ENCODE measurements around the gene NME8. TPM values are rescaled to one million over a fixed set of nuclear protein-coding genes. Genes with fewer than 3 reads are reported as not detected.

NME8 gene
- total and polyA plus RNA-seq, 2 donors (not counting 1 experiment from before 2014, with no cell fraction given) = not detected

- Histone ChIP-seq H3K27ac (ENCODE audit: low read length in 2 of 2) (no peak overlapping the region), H3K36me3 (replicated peaks in 1 of 2; ENCODE audit: control extremely low read depth in 1 of 2, control insufficient read depth in 1 of 2, extremely low read depth in 1 of 2, insufficient read depth in 2 of 2, low read length in 1 of 2) (no peaks in the 10 kb centered on the region), H3K9me3 (ENCODE audit: control extremely low read depth in 1 of 3, control insufficient read depth in 2 of 3, insufficient read depth in 1 of 3, low read length in 2 of 3) (peaks cover 0 to 7% (median 3%) of the 10 kb centered on the region in 3 donors), H2AFZ (ENCODE audit: insufficient read depth, low read depth, low read length, poor library complexity, severe bottlenecking) (no peak overlapping the region), H3K4me1 (ENCODE audit: control insufficient read depth in 2 of 2, insufficient read depth in 2 of 2, low read length in 2 of 2) (peaks cover 6 to 8% of the 10 kb centered on the region in 2 donors), H3K27me3 (replicated peaks in 1 of 4; ENCODE audit: control extremely low read depth in 1 of 4, control insufficient read depth in 3 of 4, insufficient read depth in 4 of 4, low read length in 3 of 4) (peaks cover 0 to 24% (median 8%) of the 10 kb centered on the region in 4 experiments), H3K4me2 (replicated peaks; ENCODE audit: low read depth, low read length, poor library complexity, severe bottlenecking) (no peak overlapping the region), H3K79me2 (ENCODE audit: control insufficient read depth, insufficient read depth, low read length) (no peaks in the 10 kb centered on the region), H4K20me1 (ENCODE audit: control insufficient read depth, insufficient read depth, low read length, poor library complexity, severe bottlenecking) (no peaks in the 10 kb centered on the region), H3K4me3 (ENCODE audit: control extremely low read depth in 1 of 5, extremely low read depth in 1 of 5, insufficient read depth in 1 of 5, low read depth in 2 of 5, low read length in 4 of 5) (no peak overlapping the region), H3K9ac (ENCODE audit: low read length) (no peak overlapping the region)
- no peak for TF ChIP-seq CTCF (IDR thresholded peaks at IDR 0.05)
- TF ChIP-seq EZH2 (IDR thresholded peaks at IDR 0.05; ENCODE audit: borderline replicate concordance, insufficient read depth, low read depth, low read length, poor library complexity, severe bottlenecking) = no peak
- POLR2A ChIA-PET = no interaction called here
- CTCF ChIA-PET = interaction anchor here (1.2 kb wide), 1 partner anchor 290 kb away, joined by 3 read pairs; no protein-coding TSS in a partner anchor
- Mint-ChIP-seq H3K4me1 (peaks cover 7% of the 10 kb centered on the region), H3K27me3 (peaks cover 26% of the 10 kb centered on the region), H3K9me3 (ENCODE audit: insufficient read depth) (peaks cover 2% of the 10 kb centered on the region), H3K4me3 (no peak overlapping the region), H3K27ac (no peak overlapping the region)
- no CpG with 5 or more reads among the region's 1 CpG for WGBS (ENCODE audit: insufficient coverage)
- ATAC-seq (ENCODE audit: low read depth) (no peak), DNase-seq (no peak)
- intact Hi-C loops (cut with micrococcal nuclease) = no loop called here
Measured at GRCh38 chr7:37925620-37926019, 77.2 kb downstream of the NME8 start.

- H3K4me1 Mint-ChIP-seq = no peaks in the 10 kb centered on the region
- ChIA-PET CTCF (no interaction called here), POLR2A (no interaction called here)
- DNase-seq (no peak), ATAC-seq (ENCODE audit: low read depth) (no peak)
- Histone ChIP-seq H3K36me3 (replicated peaks in 1 of 2; ENCODE audit: control extremely low read depth in 1 of 2, control insufficient read depth in 1 of 2, extremely low read depth in 1 of 2, insufficient read depth in 2 of 2, low read length in 1 of 2) (no peaks in the 10 kb centered on the region), H4K20me1 (ENCODE audit: control insufficient read depth, insufficient read depth, low read length, poor library complexity, severe bottlenecking) (no peaks in the 10 kb centered on the region), H3K9ac (ENCODE audit: low read length) (no peak overlapping the region), H3K27me3 (replicated peaks in 1 of 4; ENCODE audit: control extremely low read depth in 1 of 4, control insufficient read depth in 3 of 4, insufficient read depth in 4 of 4, low read length in 3 of 4) (peaks cover 0 to 6% (median 2%) of the 10 kb centered on the region in 4 experiments), H3K27ac (ENCODE audit: low read length in 2 of 2) (no peak overlapping the region), H3K79me2 (ENCODE audit: control insufficient read depth, insufficient read depth, low read length) (no peaks in the 10 kb centered on the region), H3K9me3 (ENCODE audit: control extremely low read depth in 1 of 3, control insufficient read depth in 2 of 3, insufficient read depth in 1 of 3, low read length in 2 of 3) (peaks cover 0 to 7% (median 0%) of the 10 kb centered on the region in 3 donors), H3K4me2 (replicated peaks; ENCODE audit: low read depth, low read length, poor library complexity, severe bottlenecking) (no peak overlapping the region), H2AFZ (ENCODE audit: insufficient read depth, low read depth, low read length, poor library complexity, severe bottlenecking) (no peak overlapping the region), H3K4me3 (ENCODE audit: control extremely low read depth in 1 of 5, extremely low read depth in 1 of 5, insufficient read depth in 1 of 5, low read depth in 2 of 5, low read length in 4 of 5) (no peak overlapping the region), H3K4me1 (ENCODE audit: control insufficient read depth in 2 of 2, insufficient read depth in 2 of 2, low read length in 2 of 2) (no peaks in the 10 kb centered on the region)
- no peak for TF ChIP-seq EZH2 (IDR thresholded peaks at IDR 0.05; ENCODE audit: borderline replicate concordance, insufficient read depth, low read depth, low read length, poor library complexity, severe bottlenecking)
- TF ChIP-seq CTCF (IDR thresholded peaks at IDR 0.05) = no peak
- H3K27me3 Mint-ChIP-seq = peaks cover 14% of the 10 kb centered on the region
- intact Hi-C loops (cut with micrococcal nuclease) = no loop called here
- H3K27ac Mint-ChIP-seq = no peak overlapping the region
- H3K9me3 Mint-ChIP-seq (ENCODE audit: insufficient read depth) = peaks cover 2% of the 10 kb centered on the region
- H3K4me3 Mint-ChIP-seq = no peak overlapping the region
- 100% methylated on average over 1 of the region's 2 CpGs for WGBS (ENCODE audit: insufficient coverage)
Measured at GRCh38 chr7:37927773-37928444, 79.5 kb downstream of the NME8 start.
